Measurements from ENCODE around the gene PPP1R1A. TPM values are rescaled to one million over a fixed set of nuclear protein-coding genes. Genes with fewer than 3 reads are reported as not detected.
A peak's percentile ranks its signal among the peaks of the same experiment; 100 is the strongest.

The PPP1R1A gene
- total RNA-seq: 4.0 and 28.2 TPM in 2 replicates

DNA sequence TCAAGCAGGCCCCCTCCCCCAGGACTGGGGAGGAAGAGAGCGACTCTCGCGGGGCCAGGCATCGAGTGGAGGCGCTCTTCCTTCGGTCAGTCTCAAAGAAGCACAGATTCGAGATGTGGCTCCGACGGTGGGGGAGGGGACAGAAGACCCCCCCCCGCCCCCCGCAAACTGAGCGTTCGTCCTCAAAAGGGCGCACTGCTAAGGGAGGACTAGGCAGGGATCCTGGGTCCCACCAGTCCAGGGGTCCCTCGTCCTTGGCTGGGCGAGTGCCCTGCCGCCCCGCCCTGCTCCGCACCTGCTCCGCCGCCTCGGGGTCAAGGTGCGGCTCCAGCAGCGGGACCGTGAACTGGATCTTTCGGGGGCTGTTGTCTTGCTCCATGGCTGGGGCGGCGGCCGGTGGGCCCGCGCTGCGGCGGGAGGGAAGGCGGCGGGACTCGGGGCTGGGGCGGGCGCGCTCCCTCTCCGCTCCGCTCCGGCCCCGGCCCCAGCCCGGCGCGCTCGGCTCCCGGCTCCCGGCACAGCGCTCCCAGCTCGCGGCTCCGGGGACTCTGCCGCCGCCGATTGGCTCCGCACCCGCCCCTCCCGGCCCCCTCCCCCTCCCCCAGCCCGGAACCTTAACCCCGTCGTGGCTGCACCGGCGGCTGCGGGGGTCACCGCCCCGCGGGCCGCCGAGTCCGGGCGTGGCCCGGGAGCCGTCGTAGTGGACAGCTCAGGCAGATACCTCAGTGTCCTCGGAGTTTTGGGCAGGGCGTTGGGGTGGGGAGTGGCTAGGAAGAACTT, at the start of gene PPP1R1A:
Gene PPP1R1A, minus strand, starts transcription at position 550 of the 780 bp plus-strand sequence. Its CDS starts 171 bp downstream, at position 379.
- DNase-seq (ENCODE audit: low read depth): no peak

GRCh38 chr12:54634795-54635194, 46.3 kb upstream of the PPP1R1A start, which contains the start of gene LACRT:
LACRT (minus strand) TSS chr12:54634895; CDS start chr12:54634841, 54 bp downstream.
- no peak for DNase-seq (ENCODE audit: low read depth)

- no peak for DNase-seq (ENCODE audit: low read depth)
Measured at GRCh38 chr12:54631988-54632728, 43.7 kb upstream of the PPP1R1A start.

- DNase-seq (ENCODE audit: low read depth): no peak
Measured at GRCh38 chr12:54631551-54631950, 43.1 kb upstream of the PPP1R1A start.

GRCh38 chr12:54629925-54630324, 41.5 kb upstream of the PPP1R1A start:
- DNase-seq (ENCODE audit: low read depth): no peak

- DNase-seq (ENCODE audit: low read depth): no peak
Measured at GRCh38 chr12:54628186-54628846, 39.9 kb upstream of the PPP1R1A start.

DNA sequence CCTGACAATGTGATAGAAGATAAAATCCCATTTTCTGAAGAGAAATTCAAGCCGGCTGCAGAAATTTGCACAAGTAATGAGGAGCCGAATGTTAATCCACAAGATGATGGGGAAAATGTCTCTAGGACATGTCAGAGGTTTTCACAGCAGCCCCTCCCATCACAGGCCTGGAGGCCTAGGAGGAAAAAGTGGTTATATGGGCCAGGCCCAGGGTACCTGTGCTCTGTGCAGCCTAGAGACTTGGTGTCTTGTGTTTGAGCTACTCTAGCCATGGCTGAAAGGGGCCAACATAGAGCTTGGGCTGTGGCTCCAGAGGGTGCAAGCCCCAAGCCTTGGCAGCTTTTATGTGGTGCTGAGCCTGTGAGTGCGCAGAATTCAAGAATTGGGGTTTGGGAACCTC, 38.8 kb upstream of the PPP1R1A start:
- no peak for DNase-seq (ENCODE audit: low read depth)

- DNase-seq (ENCODE audit: low read depth): no peak
Measured at GRCh38 chr12:54625598-54625997, 37.1 kb upstream of the PPP1R1A start.

GRCh38 chr12:54624315-54625279, 36.1 kb upstream of the PPP1R1A start:
- DNase-seq (ENCODE audit: low read depth): no peak

- DNase-seq (ENCODE audit: low read depth): no peak
Measured at GRCh38 chr12:54622463-54623183, 34.2 kb upstream of the PPP1R1A start.

- DNase-seq (ENCODE audit: low read depth): no peak
Measured at GRCh38 chr12:54616933-54617680, 28.6 kb upstream of the PPP1R1A start.

- peak; percentile 12 for DNase-seq (ENCODE audit: low read depth)
Measured at GRCh38 chr12:54612225-54612750, 23.8 kb upstream of the PPP1R1A start.

- DNase-seq (ENCODE audit: low read depth): peak; percentile 68
Measured at GRCh38 chr12:54611715-54612149, 23.3 kb upstream of the PPP1R1A start.

GRCh38 chr12:54608769-54609168, 20.3 kb upstream of the PPP1R1A start:
- peak; percentile 15 for DNase-seq (ENCODE audit: low read depth)

DNA sequence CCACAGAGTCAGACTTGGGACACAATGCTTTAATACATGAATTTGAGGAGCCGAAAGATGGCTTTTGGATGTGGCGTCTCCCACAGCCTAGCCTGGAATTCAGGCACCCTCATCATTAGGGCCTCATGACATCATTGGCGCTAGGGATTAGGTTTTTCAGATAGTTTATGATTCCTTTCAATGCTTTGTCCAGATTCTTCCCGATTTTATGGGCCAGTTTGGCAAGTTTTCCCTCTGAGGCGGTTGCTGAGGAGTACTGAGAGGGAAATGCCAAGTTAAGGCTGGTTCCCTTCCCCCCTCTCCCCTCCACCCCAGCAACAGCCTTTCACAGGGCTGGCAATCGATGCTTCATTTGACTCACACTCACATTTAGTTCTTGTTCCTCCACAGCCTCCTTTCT, 19.7 kb upstream of the PPP1R1A start:
- DNase-seq (ENCODE audit: low read depth): no peak

DNA sequence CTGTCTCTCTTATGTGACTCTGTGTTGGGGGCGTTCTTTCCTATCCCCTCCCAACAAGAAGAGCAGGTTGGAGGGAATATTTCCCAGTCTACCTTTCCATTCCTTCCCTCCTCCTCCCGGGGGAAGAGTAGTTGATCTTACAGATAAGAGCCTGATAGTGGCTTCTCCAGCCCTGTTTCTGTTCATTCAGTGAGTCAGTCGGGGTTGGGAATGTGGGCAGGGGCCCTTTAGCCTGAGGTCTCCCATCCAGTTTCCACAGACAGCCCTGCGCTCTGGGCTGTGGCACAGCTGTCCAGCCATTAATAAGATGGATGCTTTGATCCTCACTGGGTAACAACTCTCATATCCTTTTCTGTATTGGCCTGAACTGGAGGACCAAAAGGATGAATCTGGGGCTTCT, 18.1 kb upstream of the PPP1R1A start:
- DNase-seq (ENCODE audit: low read depth): no peak

DNA sequence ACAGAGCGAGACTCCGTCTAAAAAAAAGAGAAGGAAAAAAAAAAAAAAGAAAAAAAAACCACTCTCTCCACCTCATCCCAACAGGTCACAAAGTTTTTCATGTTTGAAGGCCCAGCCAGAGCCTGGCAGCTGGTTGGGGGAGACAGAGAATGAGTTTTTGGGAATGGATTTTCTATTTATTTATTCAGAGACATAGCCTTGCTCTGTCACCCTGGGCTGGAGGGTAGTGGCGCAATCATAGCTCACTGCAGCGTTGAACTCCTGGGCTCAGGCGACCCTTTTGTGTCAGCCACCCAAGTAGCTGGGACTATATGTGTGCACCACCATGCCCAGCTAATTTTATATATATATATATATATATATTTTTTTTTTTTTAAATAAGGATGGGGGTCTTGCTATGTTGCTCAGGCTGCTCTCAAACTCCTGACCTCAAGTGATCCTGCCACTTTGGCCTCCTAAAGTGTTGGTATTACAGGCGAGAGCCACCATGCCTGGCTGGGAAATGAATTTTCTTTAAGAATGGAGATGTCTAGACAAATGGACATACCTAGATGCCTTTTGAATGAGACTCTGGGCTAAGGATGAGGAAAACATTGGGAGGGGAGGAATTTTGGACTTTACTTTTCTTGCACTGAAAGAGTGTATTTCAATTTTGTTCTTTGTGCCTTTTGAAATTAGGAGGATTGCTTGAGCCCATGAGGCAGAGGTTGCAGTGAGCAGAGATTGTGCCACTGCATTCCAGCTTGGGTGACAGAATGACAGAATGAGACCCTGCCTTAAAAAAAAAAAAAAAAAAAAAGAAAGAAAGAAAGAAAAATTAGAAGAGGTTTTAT, 16.9 kb upstream of the PPP1R1A start:
- no peak for DNase-seq (ENCODE audit: low read depth)

- DNase-seq (ENCODE audit: low read depth): no peak
Measured at GRCh38 chr12:54604436-54604835, 16.0 kb upstream of the PPP1R1A start.

- DNase-seq (ENCODE audit: low read depth): no peak
Measured at GRCh38 chr12:54603872-54604271, 15.4 kb upstream of the PPP1R1A start.

All from renal cortical epithelial cell (primary cell).